Ishikawa (cell line): ENCODE measurements around the gene STON2.

ENCODE experiments used
- CREB1 ChIP-seq: IDR thresholded peaks from 2 replicates; pipeline ENCODE4 v1.6.1; 2012; ENCODE audit warnings: low read depth
- EGR1 ChIP-seq: IDR thresholded peaks from 2 replicates; pipeline ENCODE4 v1.6.1; 2012
- EP300 ChIP-seq: IDR thresholded peaks from 2 replicates; pipeline ENCODE4 v1.6.1; 2012; ENCODE audit warnings: borderline replicate concordance
- MAX ChIP-seq: IDR thresholded peaks from 2 replicates; pipeline ENCODE4 v1.6.1; 2012
- NFIC ChIP-seq: IDR thresholded peaks from 2 replicates; pipeline ENCODE4 v1.6.1; 2012
- TAF1 ChIP-seq: IDR thresholded peaks from 2 replicates; pipeline ENCODE4 v1.6.1; 2012; ENCODE audit warnings: low read depth, mild to moderate bottlenecking
- TCF12 ChIP-seq: IDR thresholded peaks from 2 replicates; pipeline ENCODE4 v1.6.1; 2012; ENCODE audit warnings: low read depth

GRCh38 chr14:81435048-81435390, 34.9 kb upstream of the STON2 start:
- TF ChIP-seq CREB1, result no peak
- no peak for TF ChIP-seq EGR1
- TF ChIP-seq TAF1, result no peak
- no peak for TF ChIP-seq MAX
- TF ChIP-seq EP300, result no peak
- TF ChIP-seq TCF12, result no peak
- no peak for TF ChIP-seq NFIC
